ENCODE measurements around the gene EPSTI1.
A peak's percentile ranks its signal among the peaks of the same experiment; 100 is the strongest.

EPSTI1 gene

GRCh38 chr13:42891591-42891990 lies 100.5 kb downstream of the EPSTI1 start:
- DNase-seq (ENCODE audit: low read depth in 2 of 2), result peak; percentile 16 to 88
- TF ChIP-seq CTCF (IDR thresholded peaks at IDR 0.05; ENCODE audit: low read depth, low read length), result no peak
- no peak overlapping the region for H3K4me3 ChIP-seq (replicated peaks in 1 of 2; ENCODE audit: low read depth in 2 of 2, low read length in 2 of 2)

DNA sequence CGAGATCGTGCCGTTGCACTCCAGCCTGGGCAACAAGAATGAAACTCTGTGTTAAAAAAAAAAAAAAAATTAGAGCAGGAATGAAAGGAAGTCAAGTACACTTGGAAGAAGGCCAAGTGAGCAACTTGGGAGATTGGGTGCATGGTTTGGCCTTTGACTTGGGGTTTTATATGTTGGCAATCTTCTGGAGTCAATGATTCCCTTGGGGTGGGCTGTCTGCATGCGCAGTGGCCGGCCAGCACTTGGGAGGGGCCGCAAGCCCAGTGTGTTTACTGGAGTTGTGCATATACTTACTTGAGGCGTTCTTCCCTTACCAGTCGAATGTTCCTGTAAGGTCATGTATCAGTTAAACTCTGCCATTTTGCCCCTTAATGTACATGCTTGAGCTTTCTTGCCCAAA lies 106.7 kb downstream of the EPSTI1 start:
- H3K4me3 ChIP-seq (replicated peaks in 1 of 2; ENCODE audit: low read depth in 2 of 2, low read length in 2 of 2), result no peak overlapping the region
- peak in 1 of 2 donors; percentile 68 for DNase-seq (ENCODE audit: low read depth in 2 of 2)
- TF ChIP-seq CTCF (IDR thresholded peaks at IDR 0.05; ENCODE audit: low read depth, low read length), result no peak

DNA sequence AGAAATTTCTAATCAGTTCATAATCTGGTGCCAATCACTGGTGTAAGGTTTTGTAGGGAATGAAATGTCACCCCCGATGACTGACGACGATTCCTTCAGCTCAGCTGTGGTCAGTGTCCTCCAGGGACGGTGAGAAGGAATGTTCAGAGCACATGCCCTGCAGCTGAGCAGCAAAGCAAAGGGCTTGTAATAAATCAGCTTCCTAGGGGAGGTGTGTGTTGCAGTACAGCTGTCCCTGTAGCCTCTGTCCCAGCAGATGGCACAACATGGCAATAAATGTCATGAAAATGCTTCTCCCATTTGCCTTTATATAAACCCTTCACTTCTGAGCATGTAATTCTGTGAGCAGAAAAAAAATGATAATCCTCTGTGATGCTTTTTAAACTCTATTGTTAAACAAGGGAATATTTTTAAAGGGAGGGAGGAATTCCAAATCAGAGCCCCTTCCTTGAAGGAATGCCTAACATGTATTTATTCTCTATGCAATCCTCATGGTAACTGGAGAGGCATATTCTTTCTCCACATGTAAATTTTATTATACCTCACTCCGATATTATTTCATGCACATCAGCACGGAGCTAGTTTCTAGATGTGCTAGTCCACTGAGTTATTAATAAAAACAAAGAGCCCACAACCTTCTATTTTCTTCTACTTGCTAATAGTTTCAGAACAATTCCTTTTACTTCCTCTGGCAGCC lies 108.1 kb downstream of the EPSTI1 start:
- DNase-seq (ENCODE audit: low read depth in 2 of 2), result peak; percentile 79 to 82
- TF ChIP-seq CTCF (IDR thresholded peaks at IDR 0.05; ENCODE audit: low read depth, low read length), result peak; percentile 12
- no peak overlapping the region for H3K4me3 ChIP-seq (replicated peaks in 1 of 2; ENCODE audit: low read depth in 2 of 2, low read length in 2 of 2)

DNA sequence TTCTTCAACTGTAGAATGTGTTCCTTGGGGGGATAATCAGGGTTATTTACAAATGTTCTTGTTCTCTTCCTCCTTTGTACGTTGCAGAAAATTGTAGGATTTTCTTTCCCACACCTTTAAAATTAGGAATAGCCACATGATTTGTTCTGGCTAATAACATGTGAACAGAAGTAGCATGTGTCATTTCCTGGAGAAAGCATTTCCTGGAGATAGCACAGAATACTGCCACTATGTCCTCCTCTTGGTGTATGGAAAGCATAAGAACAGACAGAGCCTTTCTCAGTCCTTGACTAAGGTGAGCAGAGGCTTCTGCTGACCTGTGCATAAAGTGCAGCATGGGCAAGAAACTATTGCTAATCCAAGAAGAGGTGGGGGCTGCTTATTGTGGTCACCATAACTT lies 108.9 kb downstream of the EPSTI1 start:
- no peak overlapping the region for H3K4me3 ChIP-seq (replicated peaks in 1 of 2; ENCODE audit: low read depth in 2 of 2, low read length in 2 of 2)
- TF ChIP-seq CTCF (IDR thresholded peaks at IDR 0.05; ENCODE audit: low read depth, low read length), result no peak
- DNase-seq (ENCODE audit: low read depth in 2 of 2), result peak; percentile 63 to 68

DNA sequence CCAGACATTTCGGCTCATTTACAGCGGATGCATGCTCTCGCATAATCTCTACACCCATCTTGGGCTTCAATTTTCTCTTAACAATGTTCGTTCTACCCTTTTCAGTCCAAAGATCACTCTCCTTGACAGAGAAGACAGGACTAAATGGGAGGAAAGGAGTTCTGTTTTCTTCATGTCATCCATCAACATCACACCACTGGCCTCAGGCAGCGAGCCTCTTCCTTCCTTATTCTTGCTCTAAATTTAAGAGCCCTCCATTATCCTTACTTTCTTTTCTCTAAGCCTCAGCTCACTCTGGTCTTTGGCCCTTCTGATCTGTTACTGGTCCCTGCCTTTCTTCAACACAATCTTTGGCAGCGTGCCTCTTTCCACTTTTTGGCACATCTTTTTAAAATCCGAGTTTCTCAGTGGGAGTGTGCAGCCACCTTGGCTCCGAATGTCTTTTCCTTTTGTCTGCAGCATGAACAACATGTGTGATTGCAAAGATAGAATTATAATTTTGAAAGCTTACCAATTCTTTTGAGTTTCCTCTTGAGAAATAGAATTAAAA lies 111.9 kb downstream of the EPSTI1 start:
- TF ChIP-seq CTCF (IDR thresholded peaks at IDR 0.05; ENCODE audit: low read depth, low read length), result no peak
- H3K4me3 ChIP-seq (replicated peaks in 1 of 2; ENCODE audit: low read depth in 2 of 2, low read length in 2 of 2), result no peak overlapping the region
- peak; percentile 17 to 78 for DNase-seq (ENCODE audit: low read depth in 2 of 2)

DNA sequence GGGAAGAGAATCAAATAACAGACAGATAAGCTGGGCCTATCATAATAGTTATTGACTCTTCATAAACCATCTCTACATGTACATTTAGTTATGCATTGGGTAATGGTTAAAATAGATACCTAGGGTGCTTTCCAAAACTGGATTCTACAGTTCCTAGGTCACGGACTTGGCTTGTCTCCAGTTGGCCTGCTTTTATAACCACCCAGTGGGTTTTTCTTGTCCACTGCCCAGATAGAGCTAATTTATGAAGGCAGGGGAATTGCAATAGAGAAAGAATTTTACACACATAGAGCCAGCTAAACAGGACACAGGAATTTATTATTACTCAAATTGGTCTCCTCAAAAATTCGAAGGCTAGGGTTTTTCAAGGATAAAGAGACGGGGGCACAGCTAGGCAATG lies 113.3 kb downstream of the EPSTI1 start:
- no peak overlapping the region for H3K4me3 ChIP-seq (replicated peaks in 1 of 2; ENCODE audit: low read depth in 2 of 2, low read length in 2 of 2)
- DNase-seq (ENCODE audit: low read depth in 2 of 2), result peak; percentile 46 to 68
- no peak for TF ChIP-seq CTCF (IDR thresholded peaks at IDR 0.05; ENCODE audit: low read depth, low read length)
